Measurements from ENCODE around the gene PRTN3.

Gene PRTN3

GRCh38 chr19:803686-804418, 36.9 kb upstream of the PRTN3 start:
- DNase-seq: no peak

DNA sequence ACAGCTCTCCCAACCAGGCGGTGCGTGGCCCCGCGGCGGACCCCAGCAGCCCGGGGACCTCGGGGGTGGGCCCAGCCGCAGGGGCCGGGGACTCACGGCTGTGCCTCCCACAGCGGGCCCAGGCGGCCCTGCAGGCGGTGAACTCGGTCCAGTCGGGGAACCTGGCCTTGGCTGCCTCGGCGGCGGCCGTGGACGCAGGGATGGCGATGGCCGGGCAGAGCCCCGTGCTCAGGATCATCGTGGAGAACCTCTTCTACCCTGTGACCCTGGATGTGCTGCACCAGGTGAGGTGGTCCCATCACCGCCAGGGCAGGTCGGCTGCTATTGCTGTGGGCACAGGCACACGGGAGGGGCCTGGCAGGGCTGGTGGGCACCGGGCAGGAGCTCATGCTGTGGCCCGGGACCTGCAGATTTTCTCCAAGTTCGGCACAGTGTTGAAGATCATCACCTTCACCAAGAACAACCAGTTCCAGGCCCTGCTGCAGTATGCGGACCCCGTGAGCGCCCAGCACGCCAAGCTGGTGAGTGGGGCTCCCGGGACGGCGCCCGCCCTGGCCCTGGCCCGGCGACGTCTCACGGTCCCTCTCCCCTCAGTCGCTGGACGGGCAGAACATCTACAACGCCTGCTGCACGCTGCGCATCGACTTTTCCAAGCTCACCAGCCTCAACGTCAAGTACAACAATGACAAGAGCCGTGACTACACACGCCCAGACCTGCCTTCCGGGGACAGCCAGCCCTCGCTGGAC, 36.2 kb upstream of the PRTN3 start:
- no peak for DNase-seq

DNA sequence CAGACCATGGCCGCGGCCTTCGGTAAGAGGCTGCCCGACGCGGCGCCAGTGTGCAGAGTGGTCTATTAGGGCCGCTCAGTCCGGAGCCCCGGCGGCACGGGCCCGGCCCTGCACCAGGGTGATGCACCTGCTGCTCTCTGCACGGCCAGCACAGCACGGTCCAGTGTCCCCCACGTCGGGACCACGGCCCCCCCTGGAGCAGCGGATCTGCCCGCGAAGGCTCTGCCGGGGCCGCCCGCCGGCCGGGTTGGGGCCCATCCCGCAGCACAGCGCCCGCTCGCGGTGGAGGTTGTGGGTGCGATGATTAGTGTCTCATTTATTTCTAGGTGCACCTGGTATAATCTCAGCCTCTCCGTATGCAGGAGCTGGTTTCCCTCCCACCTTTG, 35.6 kb upstream of the PRTN3 start:
- no peak for DNase-seq

DNA sequence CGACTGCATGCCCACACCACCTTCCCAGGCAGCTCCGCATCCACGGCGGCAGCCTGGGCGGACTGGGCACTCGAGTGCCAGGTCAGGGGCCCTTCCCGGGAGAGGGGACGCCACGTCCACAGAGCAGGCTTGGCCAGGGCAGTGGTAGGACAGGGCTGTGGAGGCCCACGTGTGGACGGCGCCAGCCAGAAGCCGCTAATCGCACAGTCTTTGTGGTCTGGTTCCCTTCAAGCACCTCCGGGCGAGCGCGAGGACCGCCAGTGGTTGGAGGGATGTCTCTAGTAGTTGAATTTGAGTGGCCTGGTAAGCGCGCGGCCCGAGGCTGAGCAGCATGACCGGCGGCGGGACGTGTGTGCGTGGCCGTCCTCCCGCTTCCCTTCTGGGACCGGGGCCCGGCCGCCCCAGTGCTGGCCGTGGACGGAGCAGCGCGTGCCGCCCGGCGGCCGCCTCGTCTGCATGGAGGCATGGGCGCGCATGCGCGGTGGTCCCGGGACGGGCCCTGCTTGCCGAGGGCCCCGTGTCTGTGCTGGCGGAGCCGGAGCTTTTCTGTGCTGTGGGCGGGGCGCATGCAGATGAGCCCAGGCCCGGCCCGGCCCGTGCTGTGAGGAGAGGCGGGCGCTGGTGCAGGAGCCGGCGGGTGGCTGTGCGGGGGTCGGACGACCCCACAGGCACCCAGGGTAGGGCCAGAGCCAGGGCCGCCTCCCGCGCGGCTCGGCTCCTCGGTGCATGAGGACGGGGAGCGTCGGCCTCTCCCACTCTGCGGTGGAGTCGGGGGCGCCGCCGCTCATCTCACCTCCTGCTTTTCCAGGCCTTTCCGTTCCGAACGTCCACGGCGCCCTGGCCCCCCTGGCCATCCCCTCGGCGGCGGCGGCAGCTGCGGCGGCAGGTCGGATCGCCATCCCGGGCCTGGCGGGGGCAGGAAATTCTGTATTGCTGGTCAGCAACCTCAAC, 34.9 kb upstream of the PRTN3 start:
- no peak for DNase-seq

- no peak for DNase-seq
These were observed 33.9 kb upstream of the PRTN3 start for GRCh38 chr19:806815-807421.

- no peak for DNase-seq
These were observed 33.0 kb upstream of the PRTN3 start for GRCh38 chr19:807627-808422.

DNA sequence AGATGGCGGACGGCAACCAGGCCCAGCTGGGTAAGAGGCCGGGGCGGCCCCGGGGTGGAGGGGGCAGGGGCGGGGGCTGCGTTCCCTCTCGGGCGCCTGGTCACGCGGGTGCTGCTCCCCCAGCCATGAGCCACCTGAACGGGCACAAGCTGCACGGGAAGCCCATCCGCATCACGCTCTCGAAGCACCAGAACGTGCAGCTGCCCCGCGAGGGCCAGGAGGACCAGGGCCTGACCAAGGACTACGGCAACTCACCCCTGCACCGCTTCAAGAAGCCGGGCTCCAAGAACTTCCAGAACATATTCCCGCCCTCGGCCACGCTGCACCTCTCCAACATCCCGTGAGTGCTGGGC, 32.4 kb upstream of the PRTN3 start:
- DNase-seq: no peak

GRCh38 chr19:810077-810855, 30.5 kb upstream of the PRTN3 start:
- DNase-seq: no peak

GRCh38 chr19:810883-811489, 29.8 kb upstream of the PRTN3 start:
- no peak for DNase-seq

DNA sequence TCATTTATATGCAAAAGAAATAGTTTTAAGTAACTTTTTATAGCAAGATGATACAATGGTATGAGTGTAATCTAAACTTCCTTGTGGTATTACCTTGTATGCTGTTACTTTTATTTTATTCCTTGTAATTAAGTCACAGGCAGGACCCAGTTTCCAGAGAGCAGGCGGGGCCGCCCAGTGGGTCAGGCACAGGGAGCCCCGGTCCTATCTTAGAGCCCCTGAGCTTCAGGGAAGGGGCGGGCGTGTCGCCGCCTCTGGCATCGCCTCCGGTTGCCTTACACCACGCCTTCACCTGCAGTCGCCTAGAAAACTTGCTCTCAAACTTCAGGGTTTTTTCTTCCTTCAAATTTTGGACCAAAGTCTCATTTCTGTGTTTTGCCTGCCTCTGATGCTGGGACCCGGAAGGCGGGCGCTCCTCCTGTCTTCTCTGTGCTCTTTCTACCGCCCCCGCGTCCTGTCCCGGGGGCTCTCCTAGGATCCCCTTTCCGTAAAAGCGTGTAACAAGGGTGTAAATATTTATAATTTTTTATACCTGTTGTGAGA, 29.2 kb upstream of the PRTN3 start:
- DNase-seq: no peak

GRCh38 chr19:812049-812746, 28.6 kb upstream of the PRTN3 start:
- no peak for DNase-seq

GRCh38 chr19:812747-813218, 28.0 kb upstream of the PRTN3 start:
- no peak for DNase-seq

DNA sequence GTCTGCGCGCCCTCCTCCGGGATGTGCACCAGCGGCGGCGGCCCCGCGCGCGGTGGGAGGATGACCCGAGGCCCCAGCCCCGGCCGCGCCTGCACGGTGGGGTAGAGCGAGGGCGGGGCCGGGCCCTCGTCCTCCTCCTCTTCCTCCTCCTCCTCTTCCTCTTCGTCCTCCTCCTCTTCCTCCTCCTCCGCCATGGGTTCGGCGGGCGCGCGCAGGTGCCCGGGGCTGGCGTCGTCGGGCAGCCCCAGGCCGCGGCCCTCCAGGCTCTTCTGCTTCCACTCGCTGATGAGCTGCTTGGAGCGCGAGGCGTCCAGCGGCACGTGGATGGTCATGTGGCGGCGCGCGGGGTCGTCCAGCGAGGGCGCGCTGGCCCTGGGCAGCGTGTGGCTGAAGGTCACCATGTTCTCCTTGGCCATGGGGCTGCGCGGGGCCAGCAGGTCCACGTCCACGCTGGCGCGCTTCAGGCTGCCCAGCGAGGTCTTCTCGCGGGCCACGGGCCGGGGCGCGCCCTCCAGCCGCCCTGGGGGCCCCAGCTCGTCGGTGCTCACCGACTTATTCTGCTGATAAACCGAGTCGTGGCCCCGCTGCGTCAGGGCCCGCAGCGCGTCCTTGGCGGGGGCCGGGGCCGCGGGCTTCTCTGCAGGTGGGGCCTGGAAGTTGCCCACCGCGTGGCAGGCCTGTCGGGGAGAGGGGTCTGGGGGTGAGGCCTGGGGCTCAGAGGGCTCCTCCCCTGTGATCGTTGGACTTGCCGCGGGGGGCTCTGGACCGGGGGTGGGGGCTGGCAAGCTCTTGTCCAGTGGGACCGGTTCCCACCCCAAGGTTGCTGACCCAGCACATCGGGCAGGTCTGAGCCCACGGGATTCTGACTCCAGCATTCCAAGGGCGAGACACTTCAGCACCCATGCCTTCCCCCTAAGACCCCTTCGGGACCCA, 27.3 kb upstream of the PRTN3 start:
- no peak for DNase-seq

- DNase-seq: no peak
These were observed 26.4 kb upstream of the PRTN3 start for GRCh38 chr19:814152-815078.

- DNase-seq: no peak
These were observed 25.6 kb upstream of the PRTN3 start for GRCh38 chr19:815079-815774.

GRCh38 chr19:815775-816499, 24.9 kb upstream of the PRTN3 start:
- no peak for DNase-seq

All from activated T-cell treated with anti-CD3 and anti-CD28 coated beads for 4 hours (primary cell).